HCT116 (cell line): Measurements from ENCODE around the gene CCDC102B. TPM values are rescaled to one million over a fixed set of nuclear protein-coding genes. Genes with fewer than 3 reads are reported as not detected.

Source experiments
- ATAC-seq: fragments of 200-7000 bp; cut with Tn5 transposase; 2 replicates; pipeline ENCODE4 v1.9.1; 2020; ENCODE audit warnings: mild to moderate bottlenecking, moderate library complexity
- BruUV-seq: library from RNA; stranded (reverse); fragments of 400-500 nt; replicated peaks from 2 replicates; lab custom pipeline; 2021; lab: Mats Ljungman, UMichigan
- CTCF ChIA-PET: fragments of 300-600 bp; sonication (Branson Sonifier 250); formaldehyde crosslinking; loops from one replicate; lab custom pipeline; 2021; ENCODE audit warnings: antibody characterized with exemption; lab: Charles Lee
- POLR2A ChIA-PET: fragments of 300-600, 350-600 bp; sonication (Branson Sonifier 250); formaldehyde crosslinking; loops from one replicate; lab custom pipeline; 2021; ENCODE audit warnings: antibody characterized with exemption; lab: Charles Lee
- RAD21 ChIA-PET, 2 experiments: fragments of 300-600 bp; sonication (Branson Sonifier 250); formaldehyde crosslinking; loops; one replicate each; lab custom pipeline; 2023; ENCODE audit warnings: low total read pairs in 2 of 2; ENCODE audit not compliant: uncharacterized antibody in 2 of 2, unreplicated experiment in 2 of 2, low non-redundant PET in 1 of 2; lab: Charles Lee
- DNase-seq: peaks from one replicate; pipeline ENCODE4 v3.0.0-alpha.2; 2010; ENCODE audit warnings: low read depth, low spot score
- H2AFZ ChIP-seq: fragments of 200-600 bp; shearing (Covaris generic), sonication (generic); 2 replicates; pipeline ENCODE4 v1.6.1; 2017; ENCODE audit warnings: low read depth, mixed run types, mixed read lengths, antibody characterized with exemption, low read length; ENCODE audit not compliant: poor library complexity, severe bottlenecking
- H3K27ac ChIP-seq: 2 replicates; pipeline ENCODE4 v1.5.1; 2012; ENCODE audit warnings: low read depth, low read length
- H3K27me3 ChIP-seq: fragments of 200-600 bp; sonication (generic); 2 replicates; pipeline ENCODE4 v1.6.1; 2016; ENCODE audit warnings: mixed run types, low read length, mixed read lengths; ENCODE audit not compliant: insufficient read depth
- H3K36me3 ChIP-seq, 2 experiments: fragments of 200-500 bp in 1 of 2; fragments of 200-600 bp in 1 of 2; sonication (Bioruptor generic) in 1 of 2; sonication (generic) in 1 of 2; 2 replicates each; pipeline versions ENCODE4 v1.5.1 to v1.6.1; 2014 to 2016; ENCODE audit warnings: low read length in 2 of 2, inconsistent platforms in 1 of 2, mixed read lengths in 1 of 2, mixed run types in 1 of 2; ENCODE audit not compliant: insufficient read depth in 2 of 2, control insufficient read depth in 1 of 2
- H3K4me1 ChIP-seq, 2 experiments: fragments of 200-600 bp in 1 of 2; sonication (generic) in 1 of 2; 2 replicates each; pipeline versions ENCODE4 v1.5.1 to v1.6.1; 2012 to 2017; ENCODE audit warnings: low read length in 2 of 2, inconsistent platforms in 1 of 2, mild to moderate bottlenecking in 1 of 2, mixed read lengths in 1 of 2, mixed run types in 1 of 2, moderate library complexity in 1 of 2; ENCODE audit not compliant: insufficient read depth in 2 of 2, control insufficient read depth in 1 of 2
- H3K4me2 ChIP-seq: fragments of 200-600 bp; sonication (generic); 2 replicates; pipeline ENCODE4 v1.6.1; 2017; ENCODE audit warnings: mixed run types, low read length, mixed read lengths
- H3K4me3 ChIP-seq, 2 experiments: fragments of 200-600 bp in 1 of 2; sonication (generic) in 1 of 2; replicated peaks in 1 of 2; 2 replicates each; pipeline ENCODE4 v1.5.1; 2011 to 2016; ENCODE audit warnings: low read length in 2 of 2, control low read depth in 1 of 2, low read depth in 1 of 2, mild to moderate bottlenecking in 1 of 2, mixed read lengths in 1 of 2, mixed run types in 1 of 2
- H3K79me2 ChIP-seq: fragments of 200-600 bp; sonication (generic); 2 replicates; pipeline ENCODE4 v1.6.1; 2017; ENCODE audit warnings: mild to moderate bottlenecking, mixed run types, low read length, moderate library complexity, mixed read lengths; ENCODE audit not compliant: insufficient read depth
- H3K9ac ChIP-seq: fragments of 200-600 bp; sonication (generic); 2 replicates; pipeline ENCODE4 v1.6.1; 2016; ENCODE audit warnings: low read length, mixed read lengths
- H3K9me2 ChIP-seq: fragments of 200-600 bp; sonication (generic), shearing (Covaris generic); 2 replicates; pipeline ENCODE4 v1.6.1; 2017; ENCODE audit warnings: mixed run types, mild to moderate bottlenecking, moderate library complexity; ENCODE audit not compliant: insufficient read depth
- H3K9me3 ChIP-seq, 2 experiments: fragments of 200-500 bp in 1 of 2; fragments of 200-600 bp in 1 of 2; sonication (Bioruptor generic) in 1 of 2; sonication (generic) in 1 of 2; 2 replicates each; pipeline ENCODE4 v1.6.1; 2014 to 2017; ENCODE audit warnings: low read length in 2 of 2, mixed read lengths in 2 of 2, inconsistent platforms in 1 of 2, low read depth in 1 of 2, mild to moderate bottlenecking in 1 of 2, mixed run types in 1 of 2, moderate library complexity in 1 of 2; ENCODE audit not compliant: control insufficient read depth in 1 of 2, insufficient read depth in 1 of 2
- H4K20me1 ChIP-seq: fragments of 200-600 bp; sonication (generic), shearing (Covaris generic); 2 replicates; pipeline ENCODE4 v1.6.1; 2017; ENCODE audit warnings: mixed run types, mild to moderate bottlenecking, moderate library complexity; ENCODE audit not compliant: insufficient read depth
- CBX3 ChIP-seq: IDR thresholded peaks from 2 replicates; pipeline ENCODE4 v1.6.1; 2012; ENCODE audit warnings: low read depth
- ELF1 ChIP-seq: IDR thresholded peaks from 2 replicates; pipeline ENCODE4 v1.6.1; 2012; ENCODE audit warnings: low read depth, borderline replicate concordance
- FOSL1 ChIP-seq: IDR thresholded peaks from 2 replicates; pipeline ENCODE4 v1.6.1; 2012; ENCODE audit warnings: low read depth
- JUND ChIP-seq: IDR thresholded peaks from 2 replicates; pipeline ENCODE4 v1.6.1; 2012
- POLR2A ChIP-seq: IDR thresholded peaks from 2 replicates; pipeline ENCODE4 v1.7.0; 2011; ENCODE audit warnings: borderline replicate concordance; ENCODE audit not compliant: insufficient read depth, insufficient read length; ENCODE audit errors: extremely low read depth
- POLR2AphosphoS5 ChIP-seq: IDR thresholded peaks from 2 replicates; pipeline ENCODE4 v1.6.1; 2011; ENCODE audit warnings: mild to moderate bottlenecking, low read depth, low read length, moderate library complexity
- RAD21 ChIP-seq: IDR thresholded peaks from 2 replicates; pipeline ENCODE4 v1.6.1; 2012; ENCODE audit warnings: low read depth, mild to moderate bottlenecking
- TCF7L2 ChIP-seq: IDR thresholded peaks from 2 replicates; pipeline ENCODE4 v1.7.0; 2011; ENCODE audit warnings: borderline replicate concordance, inconsistent platforms; ENCODE audit not compliant: insufficient read depth, insufficient read length; ENCODE audit errors: extremely low read depth
- YY1 ChIP-seq: IDR thresholded peaks from 2 replicates; pipeline ENCODE4 v1.6.1; 2011; ENCODE audit warnings: low read length, low read depth, moderate library complexity, mild to moderate bottlenecking; ENCODE audit not compliant: insufficient replicate concordance; ENCODE audit errors: extremely low read depth
- intact Hi-C: fragments of 100-400 bp; cut with micrococcal nuclease; formaldehyde crosslinking; loops from 2 replicates; pipeline ENCODE4 v1.10.0; 2022
- total RNA-seq: library from RNA; stranded (reverse); gene quantifications from one replicate; pipeline ENCODE4 v1.2.1, GENCODE V29; 2021; ENCODE audit not compliant: unreplicated experiment
- TF ChIP-seq, protein P1 (sequence below): IDR thresholded peaks from 2 replicates; pipeline ENCODE4 v1.6.1; 2012; ENCODE audit warnings: low read depth
- TF ChIP-seq, protein P2 (sequence below): IDR thresholded peaks from 2 replicates; pipeline ENCODE4 v1.6.1; 2012
- TF ChIP-seq, protein P3 (sequence below): IDR thresholded peaks from 2 replicates; pipeline ENCODE4 v1.6.1; 2012

The CCDC102B gene
- total RNA-seq, 1 experiment from 2014 or later = 1.9 TPM

DNA sequence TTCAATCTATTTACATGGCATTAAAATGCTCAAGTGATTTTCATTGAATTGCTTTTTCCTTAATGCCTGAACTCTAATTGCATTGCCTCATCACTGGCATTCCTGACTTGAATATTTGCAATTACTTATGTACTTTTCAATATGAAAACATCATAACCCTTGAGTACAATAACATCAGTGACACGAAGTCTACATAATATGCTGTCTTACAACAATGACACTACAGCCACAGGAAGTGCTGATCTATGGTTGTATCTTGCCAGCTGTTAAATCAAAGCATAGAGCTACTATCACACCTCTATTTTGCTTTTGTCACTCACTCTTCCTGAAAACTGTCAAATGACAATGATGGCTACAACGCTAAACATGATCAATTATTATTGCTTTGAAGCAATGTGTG, 156.9 kb downstream of the CCDC102B start:
- Histone ChIP-seq H3K4me2 (no peak overlapping the region), H2AFZ (no peak overlapping the region), H3K9me3 (no peaks in the 10 kb centered on the region), H3K4me1 (no peaks in the 10 kb centered on the region), H3K27me3 (no peaks in the 10 kb centered on the region), H4K20me1 (no peaks in the 10 kb centered on the region), H3K4me3 (no peak overlapping the region), H3K9me2 (no peaks in the 10 kb centered on the region), H3K27ac (no peak overlapping the region), H3K36me3 (no peaks in the 10 kb centered on the region), H3K9ac (no peak overlapping the region), H3K79me2 (no peaks in the 10 kb centered on the region)
- ATAC-seq (no peak), DNase-seq (no peak)
- POLR2A ChIA-PET = no interaction called here
- intact Hi-C loops = no loop called here
- BruUV-seq = no TSS peak
- CTCF ChIA-PET = no interaction called here
- no peak for TF ChIP-seq TCF7L2
- RAD21 ChIA-PET = no interaction called here

DNA sequence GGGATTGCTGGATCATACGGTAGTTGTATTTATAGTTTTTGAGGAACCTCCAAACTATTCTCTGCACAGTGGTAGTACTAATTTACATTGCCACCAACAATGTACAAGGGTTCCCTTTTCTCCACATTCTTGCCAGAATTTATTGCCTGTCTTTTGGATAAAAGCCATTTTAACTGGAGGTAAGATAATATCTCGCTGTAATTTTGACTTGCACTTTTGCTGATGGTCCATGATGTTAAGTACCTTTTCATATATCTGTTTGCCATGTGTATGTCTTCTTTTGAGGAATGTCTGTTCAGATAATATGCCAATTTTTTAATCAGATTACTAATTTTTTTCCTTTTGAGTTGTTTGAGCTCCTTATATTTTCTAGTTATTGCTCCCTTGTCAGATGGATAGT, 158.8 kb downstream of the CCDC102B start:
- RAD21 ChIA-PET = no interaction called here
- ATAC-seq = no peak

More for the DNA sequence above, 158.8 kb downstream of the CCDC102B start:
- Histone ChIP-seq H3K4me3 (no peak overlapping the region), H3K4me2 (no peak overlapping the region), H3K9me2 (no peaks in the 10 kb centered on the region), H3K4me1 (no peaks in the 10 kb centered on the region), H3K36me3 (no peaks in the 10 kb centered on the region), H3K9me3 (no peaks in the 10 kb centered on the region), H3K9ac (no peak overlapping the region), H3K27ac (no peak overlapping the region), H3K27me3 (no peaks in the 10 kb centered on the region), H3K79me2 (no peaks in the 10 kb centered on the region), H4K20me1 (no peaks in the 10 kb centered on the region), H2AFZ (no peak overlapping the region)
- BruUV-seq = no TSS peak
- TF ChIP-seq RAD21 (no peak), ELF1 (no peak), CBX3 (no peak), POLR2AphosphoS5 (no peak), FOSL1 (no peak), JUND (no peak), YY1 (no peak), POLR2A (no peak)
- TF ChIP-seq, protein P1, sequence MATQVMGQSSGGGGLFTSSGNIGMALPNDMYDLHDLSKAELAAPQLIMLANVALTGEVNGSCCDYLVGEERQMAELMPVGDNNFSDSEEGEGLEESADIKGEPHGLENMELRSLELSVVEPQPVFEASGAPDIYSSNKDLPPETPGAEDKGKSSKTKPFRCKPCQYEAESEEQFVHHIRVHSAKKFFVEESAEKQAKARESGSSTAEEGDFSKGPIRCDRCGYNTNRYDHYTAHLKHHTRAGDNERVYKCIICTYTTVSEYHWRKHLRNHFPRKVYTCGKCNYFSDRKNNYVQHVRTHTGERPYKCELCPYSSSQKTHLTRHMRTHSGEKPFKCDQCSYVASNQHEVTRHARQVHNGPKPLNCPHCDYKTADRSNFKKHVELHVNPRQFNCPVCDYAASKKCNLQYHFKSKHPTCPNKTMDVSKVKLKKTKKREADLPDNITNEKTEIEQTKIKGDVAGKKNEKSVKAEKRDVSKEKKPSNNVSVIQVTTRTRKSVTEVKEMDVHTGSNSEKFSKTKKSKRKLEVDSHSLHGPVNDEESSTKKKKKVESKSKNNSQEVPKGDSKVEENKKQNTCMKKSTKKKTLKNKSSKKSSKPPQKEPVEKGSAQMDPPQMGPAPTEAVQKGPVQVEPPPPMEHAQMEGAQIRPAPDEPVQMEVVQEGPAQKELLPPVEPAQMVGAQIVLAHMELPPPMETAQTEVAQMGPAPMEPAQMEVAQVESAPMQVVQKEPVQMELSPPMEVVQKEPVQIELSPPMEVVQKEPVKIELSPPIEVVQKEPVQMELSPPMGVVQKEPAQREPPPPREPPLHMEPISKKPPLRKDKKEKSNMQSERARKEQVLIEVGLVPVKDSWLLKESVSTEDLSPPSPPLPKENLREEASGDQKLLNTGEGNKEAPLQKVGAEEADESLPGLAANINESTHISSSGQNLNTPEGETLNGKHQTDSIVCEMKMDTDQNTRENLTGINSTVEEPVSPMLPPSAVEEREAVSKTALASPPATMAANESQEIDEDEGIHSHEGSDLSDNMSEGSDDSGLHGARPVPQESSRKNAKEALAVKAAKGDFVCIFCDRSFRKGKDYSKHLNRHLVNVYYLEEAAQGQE = no peak
- TF ChIP-seq, protein P2, sequence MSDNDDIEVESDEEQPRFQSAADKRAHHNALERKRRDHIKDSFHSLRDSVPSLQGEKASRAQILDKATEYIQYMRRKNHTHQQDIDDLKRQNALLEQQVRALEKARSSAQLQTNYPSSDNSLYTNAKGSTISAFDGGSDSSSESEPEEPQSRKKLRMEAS = no peak
- TF ChIP-seq, protein P3, sequence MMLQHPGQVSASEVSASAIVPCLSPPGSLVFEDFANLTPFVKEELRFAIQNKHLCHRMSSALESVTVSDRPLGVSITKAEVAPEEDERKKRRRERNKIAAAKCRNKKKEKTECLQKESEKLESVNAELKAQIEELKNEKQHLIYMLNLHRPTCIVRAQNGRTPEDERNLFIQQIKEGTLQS = no peak
- DNase-seq = no peak
- ChIA-PET POLR2A (no interaction called here), CTCF (no interaction called here)
- intact Hi-C loops = no loop called here
